Epithelial cell of proximal tubule (primary cell): Measurements from ENCODE around the gene CREBRF. TPM values are rescaled to one million over a fixed set of nuclear protein-coding genes. Genes with fewer than 3 reads are reported as not detected.

ENCODE experiments used
- DNase-seq: peaks from one replicate; pipeline ENCODE4 v3.0.0-alpha.2; 2011; ENCODE audit warnings: low read depth
- H3K4me3 ChIP-seq: 2 replicates; pipeline ENCODE4 v1.5.1; 2011; ENCODE audit warnings: low read depth, mild to moderate bottlenecking, low read length
- total RNA-seq: library from RNA; depleted of rRNA; stranded (reverse); fragments of >200 nt; gene quantifications from 2 replicates; pipeline ENCODE4 v1.2.3, GENCODE V29; 2015
- TF ChIP-seq, protein P1 (sequence below): conservative IDR thresholded peaks from 2 replicates; pipeline ENCODE4 v1.5.1; 2012; ENCODE audit warnings: low read depth, mild to moderate bottlenecking, low read length

Gene CREBRF
- total RNA-seq, 1 donor from 2014 or later: 1.8 TPM

DNA sequence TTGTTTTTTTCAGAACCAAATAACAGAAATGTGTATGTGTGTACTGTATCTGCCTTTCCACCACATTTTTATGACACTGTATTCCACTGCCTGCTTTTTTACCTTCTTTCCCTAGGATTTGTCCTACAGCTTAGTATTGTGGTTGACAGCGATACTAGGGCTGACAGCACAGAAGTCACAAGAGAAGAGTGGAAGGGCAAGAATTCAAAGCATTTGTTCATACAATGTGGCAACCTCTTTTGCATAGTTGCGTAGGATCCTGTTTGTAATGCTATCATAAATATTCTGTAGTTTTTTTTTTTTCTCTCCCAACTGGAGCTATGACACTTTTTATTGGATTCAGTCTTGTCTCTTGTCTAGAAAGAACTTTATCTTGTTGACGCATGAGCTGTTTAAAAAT, 82.6 kb downstream of the CREBRF start:
- no peak for DNase-seq
- TF ChIP-seq, protein P1, sequence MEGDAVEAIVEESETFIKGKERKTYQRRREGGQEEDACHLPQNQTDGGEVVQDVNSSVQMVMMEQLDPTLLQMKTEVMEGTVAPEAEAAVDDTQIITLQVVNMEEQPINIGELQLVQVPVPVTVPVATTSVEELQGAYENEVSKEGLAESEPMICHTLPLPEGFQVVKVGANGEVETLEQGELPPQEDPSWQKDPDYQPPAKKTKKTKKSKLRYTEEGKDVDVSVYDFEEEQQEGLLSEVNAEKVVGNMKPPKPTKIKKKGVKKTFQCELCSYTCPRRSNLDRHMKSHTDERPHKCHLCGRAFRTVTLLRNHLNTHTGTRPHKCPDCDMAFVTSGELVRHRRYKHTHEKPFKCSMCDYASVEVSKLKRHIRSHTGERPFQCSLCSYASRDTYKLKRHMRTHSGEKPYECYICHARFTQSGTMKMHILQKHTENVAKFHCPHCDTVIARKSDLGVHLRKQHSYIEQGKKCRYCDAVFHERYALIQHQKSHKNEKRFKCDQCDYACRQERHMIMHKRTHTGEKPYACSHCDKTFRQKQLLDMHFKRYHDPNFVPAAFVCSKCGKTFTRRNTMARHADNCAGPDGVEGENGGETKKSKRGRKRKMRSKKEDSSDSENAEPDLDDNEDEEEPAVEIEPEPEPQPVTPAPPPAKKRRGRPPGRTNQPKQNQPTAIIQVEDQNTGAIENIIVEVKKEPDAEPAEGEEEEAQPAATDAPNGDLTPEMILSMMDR: no peak
- H3K4me3 ChIP-seq: no peak overlapping the region

DNA sequence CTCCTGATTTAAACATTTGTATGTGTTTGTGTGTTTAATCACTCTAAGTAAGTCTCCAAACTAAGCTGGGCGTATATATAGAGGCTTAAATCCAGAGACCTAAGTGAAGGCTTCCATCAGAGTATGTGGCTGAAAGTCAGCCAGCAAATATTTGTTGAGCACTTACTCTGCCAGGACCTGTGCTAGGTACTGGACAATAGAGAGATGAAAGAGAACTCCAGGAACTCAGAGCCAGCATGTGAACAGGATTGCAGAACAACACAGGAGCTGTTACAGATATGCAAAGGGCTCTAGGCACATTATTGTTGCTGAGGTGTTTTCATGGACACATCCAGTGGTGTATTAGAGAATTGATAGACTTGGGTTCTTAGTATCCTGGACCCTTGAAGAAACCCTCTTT, 83.5 kb downstream of the CREBRF start:
- TF ChIP-seq, protein P1: no peak
- no peak for DNase-seq
- H3K4me3 ChIP-seq: no peak overlapping the region

DNA sequence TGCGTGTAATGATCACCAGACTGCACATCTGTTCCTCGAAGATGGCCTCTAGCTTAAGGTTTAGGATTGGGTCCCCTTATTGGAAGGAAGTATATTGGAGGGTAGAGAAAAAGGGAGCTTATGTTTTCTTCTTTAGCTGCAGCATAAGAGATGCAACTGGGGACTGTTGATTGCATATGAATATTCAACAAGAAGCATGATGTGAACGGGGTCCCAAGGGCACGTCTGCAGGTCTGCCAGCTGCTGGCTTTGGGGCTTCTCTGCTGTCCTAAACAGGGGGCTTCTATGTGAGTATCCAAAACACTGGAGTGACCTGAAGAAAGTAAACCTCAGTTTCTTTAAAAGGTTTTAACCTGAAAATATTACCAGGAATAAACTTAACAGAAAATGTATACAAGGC, 84.6 kb downstream of the CREBRF start:
- no peak for DNase-seq
- no peak overlapping the region for H3K4me3 ChIP-seq
- TF ChIP-seq, protein P1: no peak

DNA sequence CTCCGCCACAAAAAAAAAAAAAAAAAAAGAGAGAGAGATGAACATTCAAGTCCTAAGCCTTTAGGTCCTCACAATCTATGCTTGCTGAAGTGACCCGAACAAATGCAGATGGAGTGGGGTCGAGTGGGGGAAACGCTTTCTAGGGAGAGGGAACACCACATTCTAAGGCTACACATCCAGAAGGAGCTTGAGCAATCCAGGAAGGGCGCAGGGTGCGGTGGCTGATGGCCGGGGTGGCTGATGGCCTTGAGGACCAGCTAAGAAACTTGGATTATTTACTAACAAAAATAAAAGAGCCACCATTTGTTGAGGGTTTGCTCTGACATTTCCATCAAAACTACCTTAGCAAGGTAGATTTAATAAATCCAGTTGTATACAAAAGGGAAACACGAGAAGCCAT, 87.4 kb downstream of the CREBRF start:
- H3K4me3 ChIP-seq: no peak overlapping the region
- TF ChIP-seq, protein P1: no peak
- DNase-seq: no peak

DNA sequence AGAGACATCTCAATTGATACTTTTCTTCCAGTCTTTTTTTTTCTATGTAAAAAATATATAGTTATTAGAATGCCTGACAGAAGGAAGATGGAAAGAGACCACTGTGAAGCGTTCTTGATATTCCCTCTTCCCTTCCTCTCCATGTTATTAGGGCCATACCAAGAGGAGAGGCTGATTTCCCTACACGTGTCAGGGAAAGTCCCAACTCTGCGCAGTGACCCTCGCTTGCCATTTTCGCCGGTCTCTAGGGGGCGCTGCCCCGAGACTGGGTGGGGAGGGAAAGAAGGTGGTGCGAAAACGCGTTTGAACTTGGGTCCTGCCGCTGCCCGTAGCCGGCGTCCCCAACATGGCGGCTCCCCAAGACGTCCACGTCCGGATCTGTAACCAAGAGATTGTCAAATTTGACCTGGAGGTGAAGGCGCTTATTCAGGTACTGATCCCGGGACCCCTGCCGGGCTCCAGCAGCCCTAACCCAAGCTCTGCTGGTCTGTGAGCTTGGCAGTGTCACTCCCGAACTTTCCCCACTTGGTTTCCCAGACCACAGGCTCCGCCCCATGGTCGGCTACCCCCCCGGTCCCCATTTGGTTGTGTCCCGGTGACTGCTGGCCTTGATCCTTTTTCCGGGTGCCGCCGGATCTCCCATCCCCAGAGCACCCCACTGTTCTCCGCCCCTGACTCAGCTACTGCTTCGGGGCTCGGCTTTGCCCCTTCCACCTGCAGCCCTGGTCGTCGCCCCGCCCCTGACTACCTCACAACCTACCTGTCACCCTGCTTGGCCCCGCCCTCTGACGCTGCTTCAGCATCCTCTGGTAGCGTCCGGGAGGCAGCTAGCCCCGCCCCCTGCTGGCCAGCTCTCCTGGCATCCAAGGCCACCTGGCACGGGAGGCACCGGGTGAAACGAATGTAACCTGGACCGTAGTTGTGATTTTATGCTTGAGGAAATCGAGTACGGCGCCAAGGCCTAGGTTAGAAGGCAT, 88.3 kb downstream of the CREBRF start, which contains the start of gene BNIP1:
Gene BNIP1 (plus strand): TSS at position 332 of the 977 bp plus-strand sequence. CDS start 15 bp downstream, at position 347.
- H3K4me3 ChIP-seq: peak within 1 kb of the TSS; percentile 93
- TF ChIP-seq, protein P1: peak; percentile 99
- peak; percentile 53 for DNase-seq

DNA sequence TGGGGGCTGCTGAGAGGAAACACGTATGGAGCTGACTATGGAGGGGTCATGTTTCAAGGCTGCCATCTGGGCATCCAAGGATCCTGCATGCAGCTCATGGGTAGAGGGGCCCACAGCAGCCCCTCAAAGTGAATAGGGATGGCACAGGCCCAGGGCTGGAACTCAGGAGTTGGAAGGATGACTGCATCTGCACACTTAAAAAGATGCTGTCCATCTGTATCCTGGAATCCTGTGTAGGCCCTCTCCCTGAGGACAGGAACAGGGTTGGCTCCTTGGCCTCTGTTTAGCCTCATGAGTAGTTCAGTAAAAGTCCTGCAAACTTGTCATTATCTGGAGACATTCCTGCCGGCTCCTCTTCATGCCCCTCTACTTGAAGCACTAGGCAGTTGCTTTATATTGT, 92.2 kb downstream of the CREBRF start:
- TF ChIP-seq, protein P1: no peak
- no peak for DNase-seq
- no peak overlapping the region for H3K4me3 ChIP-seq
